Measurements from ENCODE around the gene JAG2.

JAG2 gene

DNA sequence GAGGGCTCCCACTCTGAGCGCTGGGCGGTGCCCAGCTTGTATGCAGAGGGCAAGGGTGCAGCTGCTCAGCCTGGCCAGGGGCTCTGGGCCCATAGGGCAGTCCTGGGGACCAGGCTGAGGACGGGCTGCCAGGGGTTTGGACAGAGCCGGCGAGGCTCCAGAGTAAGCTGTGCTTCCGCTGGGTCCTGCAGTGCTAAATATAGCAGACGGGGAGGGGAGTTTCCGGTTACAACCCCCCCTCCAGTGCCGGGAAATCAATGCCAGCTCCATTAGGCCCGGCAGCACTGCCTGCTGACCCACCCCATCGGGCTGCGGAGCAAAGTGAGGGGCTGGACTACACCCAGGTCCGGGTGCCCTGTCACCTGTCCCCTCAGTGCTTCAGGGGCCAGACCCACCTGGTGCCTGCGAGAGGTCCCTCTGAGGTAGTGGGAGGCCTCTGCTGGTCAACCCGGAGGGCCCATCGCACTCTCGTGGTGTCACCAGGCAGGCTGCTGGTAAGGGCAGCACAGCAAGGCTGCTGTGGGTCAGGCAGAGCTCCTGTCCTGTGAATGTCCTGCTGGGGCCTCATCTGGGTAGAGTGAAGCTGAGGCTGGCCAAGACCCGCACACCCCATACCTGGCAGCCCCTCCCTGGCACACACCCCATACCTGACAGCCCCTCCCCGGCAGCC is 2.6 kb upstream of the JAG2 start:
- DNase-seq (ENCODE audit: low read depth) = no peak
- no peak overlapping the region for H3K4me3 ChIP-seq (ENCODE audit: low read length)
- TF ChIP-seq, protein P1, sequence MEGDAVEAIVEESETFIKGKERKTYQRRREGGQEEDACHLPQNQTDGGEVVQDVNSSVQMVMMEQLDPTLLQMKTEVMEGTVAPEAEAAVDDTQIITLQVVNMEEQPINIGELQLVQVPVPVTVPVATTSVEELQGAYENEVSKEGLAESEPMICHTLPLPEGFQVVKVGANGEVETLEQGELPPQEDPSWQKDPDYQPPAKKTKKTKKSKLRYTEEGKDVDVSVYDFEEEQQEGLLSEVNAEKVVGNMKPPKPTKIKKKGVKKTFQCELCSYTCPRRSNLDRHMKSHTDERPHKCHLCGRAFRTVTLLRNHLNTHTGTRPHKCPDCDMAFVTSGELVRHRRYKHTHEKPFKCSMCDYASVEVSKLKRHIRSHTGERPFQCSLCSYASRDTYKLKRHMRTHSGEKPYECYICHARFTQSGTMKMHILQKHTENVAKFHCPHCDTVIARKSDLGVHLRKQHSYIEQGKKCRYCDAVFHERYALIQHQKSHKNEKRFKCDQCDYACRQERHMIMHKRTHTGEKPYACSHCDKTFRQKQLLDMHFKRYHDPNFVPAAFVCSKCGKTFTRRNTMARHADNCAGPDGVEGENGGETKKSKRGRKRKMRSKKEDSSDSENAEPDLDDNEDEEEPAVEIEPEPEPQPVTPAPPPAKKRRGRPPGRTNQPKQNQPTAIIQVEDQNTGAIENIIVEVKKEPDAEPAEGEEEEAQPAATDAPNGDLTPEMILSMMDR (conservative IDR thresholded peaks at IDR 0.05; ENCODE audit: low read length) = no peak

DNA sequence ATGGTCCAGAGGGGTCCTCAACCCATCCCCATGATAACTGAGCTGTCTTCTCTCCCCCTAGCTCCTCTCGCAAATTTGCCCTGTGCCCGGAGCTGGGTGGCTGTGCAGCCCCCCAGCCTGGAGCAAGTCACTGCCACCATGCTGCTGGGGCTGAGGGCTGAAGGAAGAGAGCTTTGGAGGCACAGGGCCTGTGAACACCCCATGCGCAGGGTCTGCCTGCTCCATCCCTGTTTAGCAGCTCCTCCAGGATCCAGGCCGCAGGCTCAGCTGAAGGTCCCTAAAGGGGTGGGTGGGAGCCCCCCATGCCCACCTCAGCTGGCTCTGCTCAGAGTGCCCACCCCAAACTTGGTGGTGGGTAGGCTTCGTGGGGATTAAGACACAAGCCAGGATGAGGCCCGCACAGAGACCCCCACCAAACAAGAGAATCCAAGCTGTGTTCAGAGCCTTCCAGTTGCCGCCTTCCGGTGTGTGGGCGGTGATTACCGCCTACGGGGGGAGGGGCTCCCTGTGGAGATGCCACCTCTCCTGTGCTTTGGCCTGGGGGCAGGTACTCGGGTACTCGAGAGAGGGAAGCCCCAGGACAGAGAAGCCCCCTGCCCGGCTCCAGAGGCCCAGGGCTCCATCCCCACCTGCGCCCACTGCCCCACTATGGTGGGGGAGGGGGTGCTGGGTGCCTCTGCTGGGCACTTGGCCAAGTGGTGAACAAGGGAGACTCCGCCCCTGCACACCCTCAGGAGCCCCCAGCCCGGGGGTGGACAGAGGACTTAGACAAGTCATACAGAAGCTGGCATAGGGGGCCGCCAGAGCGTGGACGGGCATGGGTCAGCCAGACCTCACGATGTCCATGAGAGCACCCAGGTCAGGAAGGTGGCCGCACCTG is 1.4 kb upstream of the JAG2 start:
- no peak for DNase-seq (ENCODE audit: low read depth)
- no peak overlapping the region for H3K4me3 ChIP-seq (ENCODE audit: low read length)
- TF ChIP-seq, protein P1 (conservative IDR thresholded peaks at IDR 0.05; ENCODE audit: low read length) = no peak

DNA sequence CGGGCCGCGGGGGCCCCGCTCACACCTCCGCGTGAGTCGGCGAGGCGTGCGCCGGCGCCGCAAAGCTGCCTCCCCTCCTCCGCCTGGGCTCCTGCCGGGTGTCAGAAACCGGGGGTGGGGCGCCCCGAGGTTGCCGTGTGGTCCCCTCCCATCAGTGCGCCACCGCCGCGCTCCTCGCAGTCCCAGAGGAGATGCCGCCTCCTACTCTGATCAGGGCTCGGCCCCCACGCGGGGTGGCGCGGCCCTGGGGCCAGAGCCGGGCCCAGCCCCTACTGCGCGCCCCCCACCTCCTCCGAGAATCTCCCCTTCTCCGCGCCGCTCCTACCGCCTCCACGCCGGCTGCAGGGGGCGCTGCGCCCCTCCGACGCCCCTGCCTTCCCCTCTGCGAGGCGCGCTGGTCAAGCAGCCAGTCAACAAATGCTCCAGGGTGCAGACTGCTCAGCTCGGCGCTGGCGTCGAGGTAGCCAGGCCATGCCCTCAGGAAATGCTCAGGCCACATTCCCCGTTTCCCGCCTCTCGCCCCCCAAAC is 467 bp upstream of the JAG2 start:
- TF ChIP-seq, protein P1 (conservative IDR thresholded peaks at IDR 0.05; ENCODE audit: low read length) = no peak; the same call in 1 of the 2 replicates
- no peak overlapping the region for H3K4me3 ChIP-seq (ENCODE audit: low read length)
- no peak for DNase-seq (ENCODE audit: low read depth)

DNA sequence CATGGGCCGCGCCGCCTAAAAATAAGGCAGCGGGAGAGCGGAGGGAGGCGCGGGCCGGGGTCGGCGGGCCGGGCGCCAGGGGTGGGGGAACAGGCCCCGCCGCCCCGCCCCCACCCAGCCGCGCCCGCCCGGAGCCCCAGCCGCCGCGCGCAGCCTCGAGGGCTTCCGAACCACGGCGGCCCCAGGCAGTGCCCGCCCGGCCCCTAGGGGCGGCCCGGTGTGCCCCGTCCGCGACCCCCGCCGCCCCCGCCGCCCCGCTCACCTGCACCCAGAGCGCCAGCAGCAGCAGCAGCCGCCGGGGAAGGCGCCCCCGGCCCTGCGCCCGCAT is 519 bp downstream of the JAG2 start:
- no peak overlapping the region for H3K4me3 ChIP-seq (ENCODE audit: low read length)
- DNase-seq (ENCODE audit: low read depth) = no peak
- TF ChIP-seq, protein P1 (conservative IDR thresholded peaks at IDR 0.05; ENCODE audit: low read length) = no peak

DNA sequence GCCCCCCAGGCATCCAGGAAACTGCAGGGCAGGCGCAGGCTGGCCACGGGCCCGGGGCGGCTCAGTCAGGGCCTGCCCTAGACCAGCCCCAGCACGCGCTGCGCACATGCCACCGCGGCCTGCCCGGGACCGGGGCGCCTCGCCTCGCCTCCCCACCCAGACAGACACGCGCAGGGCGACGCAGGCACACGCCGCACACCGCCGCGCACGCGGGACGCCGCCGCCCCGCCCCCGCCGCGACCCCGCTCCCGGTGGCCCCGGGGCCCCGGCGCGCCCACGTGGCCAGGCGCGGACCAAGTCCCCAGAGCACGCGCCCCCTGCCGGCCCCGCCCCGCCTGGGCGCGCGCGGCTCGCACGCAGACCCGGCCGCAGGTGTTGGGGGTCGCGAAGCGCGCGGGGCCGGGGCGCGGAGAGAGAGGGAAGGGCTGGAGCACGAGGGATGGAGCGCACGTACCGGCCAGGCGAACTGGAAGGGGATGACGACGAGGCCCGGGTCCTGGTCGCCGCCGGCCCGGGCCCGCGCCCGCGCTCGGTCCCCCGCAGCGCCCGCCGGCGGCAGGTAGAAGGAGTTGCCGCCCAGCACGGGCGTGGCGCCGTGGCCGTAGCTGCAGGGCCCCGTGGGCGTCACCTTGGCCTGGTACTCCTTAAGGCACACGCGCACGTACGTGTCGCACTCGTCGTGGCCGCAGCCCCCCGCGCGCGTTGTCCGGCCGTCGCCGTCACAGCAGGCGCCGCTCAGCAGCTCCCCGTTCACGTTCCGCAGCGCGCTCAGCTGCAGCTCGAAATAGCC is 1.1 kb downstream of the JAG2 start:
- TF ChIP-seq, protein P1 (conservative IDR thresholded peaks at IDR 0.05; ENCODE audit: low read length) = no peak
- H3K4me3 ChIP-seq (ENCODE audit: low read length) = no peak overlapping the region
- DNase-seq (ENCODE audit: low read depth) = no peak

DNA sequence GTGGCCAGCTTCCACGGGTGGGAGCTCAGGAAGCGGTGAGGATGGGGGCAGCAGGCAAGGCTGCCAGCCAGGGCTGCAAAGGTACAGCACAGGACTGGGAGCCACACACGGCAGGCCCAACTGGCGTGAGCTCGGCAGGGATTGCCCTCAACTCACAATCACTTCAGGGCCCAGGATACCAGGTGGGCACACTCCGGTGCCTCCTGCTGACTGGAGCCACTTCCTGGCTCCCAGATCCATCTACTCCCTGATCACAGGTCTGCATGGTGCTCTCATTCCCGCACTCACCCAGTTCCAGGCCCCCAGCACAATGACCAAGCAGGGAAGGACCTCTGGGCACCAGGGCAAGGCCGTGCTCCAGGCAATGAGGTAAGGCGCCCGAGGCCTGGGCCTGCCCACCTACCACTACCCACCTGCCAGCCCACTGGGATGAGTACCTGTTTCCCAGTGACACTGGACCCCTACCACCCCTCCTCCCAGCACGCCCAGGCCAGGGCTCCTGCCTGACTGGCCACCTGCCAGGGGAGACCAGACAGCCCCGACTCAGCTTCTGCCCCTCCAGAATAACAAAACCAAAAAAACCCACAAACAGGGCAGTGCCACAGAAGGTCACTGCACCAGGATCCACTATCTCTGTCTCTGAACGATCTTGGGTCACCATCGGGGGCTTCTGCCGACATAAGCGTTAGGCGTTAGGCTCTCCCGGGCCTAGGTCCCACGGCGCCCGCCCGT is 1.8 kb downstream of the JAG2 start:
- no peak for DNase-seq (ENCODE audit: low read depth)
- no peak overlapping the region for H3K4me3 ChIP-seq (ENCODE audit: low read length)
- TF ChIP-seq, protein P1 (conservative IDR thresholded peaks at IDR 0.05; ENCODE audit: low read length) = no peak

All from AG10803 (cell line).